Fibroblast of skin of back (primary cell): ENCODE data around the gene FAM222A.

Experiments used
- DNase-seq: peaks from one replicate; pipeline ENCODE4 v3.0.0-alpha.2; 2013

FAM222A gene

DNA sequence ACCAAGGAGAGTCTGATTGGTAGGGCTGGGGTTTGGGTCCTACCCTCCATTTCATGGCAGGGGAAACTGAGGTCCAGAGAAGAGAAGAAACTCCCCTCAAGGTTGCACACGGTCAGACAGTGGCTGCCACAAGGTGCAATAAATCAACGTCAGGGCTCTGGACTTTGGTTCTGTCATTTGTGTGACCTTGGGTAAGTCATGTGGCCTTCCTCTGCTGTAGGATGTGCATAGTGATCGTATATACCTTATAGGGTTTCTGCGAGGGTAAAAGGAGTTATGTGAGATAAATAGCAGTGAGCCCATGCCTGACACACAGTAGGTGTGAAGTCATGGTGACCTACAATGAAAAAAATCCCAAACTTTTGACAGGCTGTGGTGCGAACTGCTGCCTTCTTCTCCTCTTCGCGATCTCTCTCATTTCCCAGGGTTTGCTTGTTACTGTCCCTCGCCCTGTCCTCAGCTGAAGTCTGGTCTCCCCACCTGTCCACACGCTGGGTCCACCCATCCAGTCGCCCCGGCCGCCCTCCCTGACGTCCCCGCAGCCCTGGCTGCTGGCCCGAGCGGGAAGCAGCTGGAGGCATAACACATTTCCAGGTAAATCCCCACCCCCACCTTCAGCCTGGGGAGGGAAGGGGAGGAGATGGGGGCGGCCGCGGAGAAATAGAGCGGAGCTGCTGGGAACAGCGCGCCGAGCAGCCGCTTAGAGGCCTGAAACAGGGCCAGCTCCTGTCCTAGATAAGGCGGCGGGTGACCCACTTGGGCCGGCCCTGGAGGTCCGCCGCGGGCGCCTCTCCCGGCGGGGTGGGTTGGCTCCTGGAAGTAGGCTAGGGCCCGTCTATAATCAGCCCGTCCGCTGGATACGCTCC is 1.8 kb upstream of the FAM222A start:
- DNase-seq: no peak

DNA sequence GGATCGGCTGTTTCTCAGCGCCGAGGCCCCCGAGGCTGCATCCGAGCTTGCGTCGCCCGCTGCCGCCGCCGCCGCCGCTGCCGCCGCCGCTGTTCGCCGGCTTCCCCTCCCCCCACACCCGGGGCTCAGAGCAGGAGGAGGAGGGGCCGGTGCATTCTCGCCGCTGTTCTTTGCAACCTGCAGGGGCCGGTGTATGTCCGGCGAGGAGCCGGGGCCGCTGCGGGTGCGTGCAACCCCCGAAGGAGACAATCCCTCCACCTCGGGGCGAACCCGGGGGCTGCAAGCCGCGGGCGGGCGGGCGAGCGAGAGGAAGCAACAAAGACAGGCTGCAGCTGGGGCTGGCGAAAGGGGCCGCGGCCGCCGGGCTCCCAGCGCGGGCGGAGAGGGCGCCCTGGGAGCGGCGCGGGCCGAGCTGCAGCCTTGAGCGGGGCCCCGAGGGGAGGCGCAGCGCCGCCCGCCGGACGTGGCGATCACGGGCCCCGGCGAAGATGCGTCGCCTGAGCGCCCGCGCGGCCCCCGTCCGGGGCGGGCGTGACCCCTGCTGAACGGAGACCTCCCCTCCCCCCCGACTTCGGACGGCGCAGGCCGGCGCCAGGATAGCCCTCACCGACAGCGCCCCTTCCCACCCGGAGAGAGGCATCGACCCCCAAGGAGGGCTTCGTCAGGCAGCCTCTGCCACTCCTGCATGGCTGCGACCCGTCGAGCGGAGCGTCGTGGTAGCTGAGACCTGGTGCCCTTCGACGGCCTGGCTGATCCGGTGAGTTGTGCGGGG is 702 bp downstream of the FAM222A start:
- peak; percentile 36 for DNase-seq

DNA sequence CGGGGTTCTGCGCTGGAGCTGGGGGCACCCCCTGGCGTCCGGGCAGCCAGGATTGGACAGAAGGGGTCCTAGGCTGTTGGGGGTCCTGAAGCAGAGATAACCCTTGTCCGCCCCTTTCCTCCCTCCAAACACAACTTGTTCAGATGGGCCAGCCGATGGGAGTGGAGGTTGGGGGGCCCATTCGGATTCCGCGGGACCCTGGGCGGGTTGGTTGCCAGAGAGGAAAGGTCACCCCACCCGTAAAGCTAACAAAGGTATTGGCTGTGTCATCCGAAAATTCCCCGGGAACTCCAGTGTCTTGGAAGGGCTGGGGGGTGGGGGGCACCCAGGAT is 1.3 kb downstream of the FAM222A start:
- DNase-seq: no peak

DNA sequence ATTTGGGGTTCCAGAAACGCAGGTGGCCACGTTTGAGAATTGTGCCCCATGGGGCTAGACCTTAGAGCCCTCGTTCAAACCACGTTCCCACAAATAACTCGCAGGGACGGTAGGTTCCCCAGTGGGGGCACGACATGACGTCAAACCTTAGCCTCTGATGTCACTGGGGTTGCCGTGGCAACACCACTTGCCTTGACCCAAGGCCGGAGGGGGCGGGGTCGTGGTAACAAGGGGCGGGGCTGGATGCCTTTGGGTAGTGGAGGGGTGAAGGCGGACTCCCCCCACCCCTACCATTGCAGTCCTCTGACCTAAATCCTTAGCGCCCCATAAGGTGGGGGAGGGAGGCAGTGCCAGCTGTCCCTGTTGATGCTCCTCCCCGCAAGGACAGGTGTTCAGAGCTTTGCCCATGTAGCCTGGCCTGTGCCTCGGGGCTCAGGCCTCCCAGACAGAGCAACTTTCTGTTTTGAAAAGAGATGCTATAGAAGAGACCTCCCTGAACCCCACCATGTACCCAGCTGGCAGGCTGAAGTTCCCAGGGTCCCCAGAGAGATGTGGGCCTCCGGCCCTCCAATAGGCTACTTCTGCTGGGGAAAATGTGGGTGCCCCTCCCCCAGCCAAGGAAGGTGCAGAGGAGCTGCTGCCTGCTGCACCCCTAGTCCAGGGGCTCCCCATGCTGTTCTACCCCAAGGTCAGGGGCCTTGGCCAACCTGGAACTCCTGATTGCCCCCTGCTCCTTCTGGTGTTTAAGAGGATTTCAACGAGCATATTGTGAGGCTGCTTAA is 1.9 kb downstream of the FAM222A start:
- no peak for DNase-seq

DNA sequence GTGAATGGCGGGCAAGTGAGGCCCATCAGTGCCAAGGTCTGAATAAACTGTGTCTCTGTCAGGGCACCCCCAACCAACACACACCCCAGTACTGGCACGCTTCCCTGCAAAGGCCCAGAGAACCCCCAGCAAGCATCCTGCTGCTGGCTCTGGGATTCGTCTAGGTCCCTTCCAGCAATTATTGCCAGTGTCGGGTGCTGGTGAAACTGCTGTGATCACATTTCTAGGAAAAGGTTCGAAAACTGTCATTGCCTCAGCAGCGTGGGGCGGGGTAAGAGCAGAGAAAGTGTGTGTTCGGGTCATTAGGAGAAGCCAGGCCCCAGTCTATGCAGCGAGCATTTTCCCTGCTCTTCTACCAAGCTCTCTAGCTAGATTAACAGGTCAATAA is 2.5 kb downstream of the FAM222A start:
- no peak for DNase-seq

DNA sequence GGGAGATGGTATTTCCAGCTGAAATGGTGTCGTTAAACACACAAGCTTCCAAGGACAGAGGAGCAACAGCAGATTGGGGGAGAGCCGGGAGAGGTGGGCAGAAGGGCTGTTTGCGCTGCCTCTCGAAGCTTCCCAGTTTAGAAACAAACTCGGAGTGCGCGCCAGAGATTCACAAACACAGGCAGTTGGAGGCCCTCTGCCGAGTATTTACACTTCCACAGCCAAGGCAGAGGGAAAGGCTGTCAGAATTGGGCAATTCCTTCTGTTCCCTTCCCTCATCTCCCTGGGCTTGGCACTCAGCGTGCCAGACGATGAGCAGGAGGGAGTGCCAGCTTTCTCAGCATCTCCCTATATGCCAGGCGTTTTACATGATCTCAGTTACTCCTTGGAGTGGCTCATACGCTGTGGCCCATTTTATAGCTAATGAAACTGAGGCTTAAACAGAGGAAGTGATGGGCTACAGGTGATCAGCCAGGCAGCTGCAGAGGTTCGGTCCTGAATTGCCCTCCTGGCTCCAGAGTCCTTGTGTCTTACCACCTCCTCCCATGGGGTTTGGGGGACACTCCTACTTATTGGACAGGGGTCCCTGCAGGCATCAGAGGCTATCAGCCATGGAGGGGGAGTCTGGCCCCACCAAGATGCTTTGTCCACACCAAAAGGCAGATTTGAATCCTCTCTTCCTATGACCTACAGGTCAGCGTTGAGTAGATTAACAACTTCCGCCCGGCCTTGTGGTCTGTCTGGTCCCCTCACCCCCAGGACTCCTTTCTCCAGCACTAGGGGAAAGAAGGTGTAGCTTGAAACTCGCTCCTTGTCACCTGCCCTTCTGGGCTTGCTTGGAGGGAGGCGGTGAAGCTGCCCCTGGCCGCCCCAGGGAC is 3.1 kb downstream of the FAM222A start:
- no peak for DNase-seq

DNA sequence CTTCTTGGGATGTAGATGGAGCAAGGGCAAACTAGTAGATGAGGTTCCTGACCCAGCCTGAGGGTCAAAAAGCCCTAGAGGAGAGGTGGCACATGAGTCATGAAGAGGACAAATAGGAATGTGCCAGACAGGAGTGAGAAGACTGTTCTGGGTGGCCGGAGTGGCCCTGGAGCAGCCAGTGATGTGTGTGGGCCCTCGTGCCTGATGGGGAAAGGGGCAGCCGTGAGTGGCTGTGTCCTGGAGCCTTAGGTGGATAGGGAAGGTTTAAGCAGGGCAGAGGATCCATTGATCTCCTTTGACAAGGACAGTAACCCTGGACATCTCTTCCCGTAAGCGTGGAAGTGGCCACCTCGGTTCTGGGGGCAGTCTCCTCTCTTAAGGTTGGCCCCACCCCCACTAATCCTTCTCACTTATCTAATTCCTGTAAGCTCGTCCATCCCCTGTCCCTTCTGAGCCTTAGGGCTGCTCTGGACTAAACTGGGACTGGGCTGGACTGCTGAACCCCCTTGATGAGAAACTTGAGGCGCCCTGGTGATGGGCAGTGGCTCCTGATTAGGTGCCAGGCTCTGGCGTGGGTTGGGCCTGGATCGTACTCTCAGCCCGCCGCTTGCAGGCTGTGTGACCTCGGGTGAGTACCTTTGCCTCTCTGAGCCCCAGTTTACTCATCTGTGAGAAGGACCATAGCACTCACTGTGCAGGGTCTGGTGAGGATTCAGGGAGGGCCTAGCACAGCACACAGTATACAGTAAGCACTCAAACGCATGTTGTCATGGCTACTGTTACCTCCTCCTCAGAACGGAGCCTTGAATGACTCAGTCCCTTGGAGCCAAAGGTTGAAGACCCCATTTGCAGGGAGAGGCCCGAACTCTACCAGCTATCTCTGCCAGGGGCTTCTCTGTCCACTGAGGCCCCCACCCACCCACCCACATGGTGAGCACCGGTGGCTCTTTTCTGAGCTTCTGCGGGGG is 4.0 kb downstream of the FAM222A start:
- no peak for DNase-seq

DNA sequence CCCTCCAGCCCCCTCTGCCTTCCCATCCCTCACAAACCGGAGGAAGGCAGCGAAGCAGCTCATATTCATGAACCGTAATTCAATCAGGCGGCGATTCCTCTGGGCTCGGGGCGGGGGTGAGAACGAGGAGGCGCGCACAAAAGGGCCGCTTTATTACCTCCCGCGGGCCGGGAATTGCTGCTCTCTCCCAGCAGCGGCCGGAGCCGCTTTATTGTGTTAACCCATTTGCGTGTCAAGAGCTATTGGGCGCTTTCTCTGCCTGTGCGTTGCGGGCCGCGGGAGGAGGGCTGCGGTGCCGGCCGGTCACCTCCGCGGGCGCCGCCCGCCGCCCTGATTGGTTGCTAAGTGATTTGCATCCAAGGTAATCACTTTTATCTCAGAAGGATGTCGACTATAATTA is 4.8 kb downstream of the FAM222A start:
- DNase-seq: no peak

DNA sequence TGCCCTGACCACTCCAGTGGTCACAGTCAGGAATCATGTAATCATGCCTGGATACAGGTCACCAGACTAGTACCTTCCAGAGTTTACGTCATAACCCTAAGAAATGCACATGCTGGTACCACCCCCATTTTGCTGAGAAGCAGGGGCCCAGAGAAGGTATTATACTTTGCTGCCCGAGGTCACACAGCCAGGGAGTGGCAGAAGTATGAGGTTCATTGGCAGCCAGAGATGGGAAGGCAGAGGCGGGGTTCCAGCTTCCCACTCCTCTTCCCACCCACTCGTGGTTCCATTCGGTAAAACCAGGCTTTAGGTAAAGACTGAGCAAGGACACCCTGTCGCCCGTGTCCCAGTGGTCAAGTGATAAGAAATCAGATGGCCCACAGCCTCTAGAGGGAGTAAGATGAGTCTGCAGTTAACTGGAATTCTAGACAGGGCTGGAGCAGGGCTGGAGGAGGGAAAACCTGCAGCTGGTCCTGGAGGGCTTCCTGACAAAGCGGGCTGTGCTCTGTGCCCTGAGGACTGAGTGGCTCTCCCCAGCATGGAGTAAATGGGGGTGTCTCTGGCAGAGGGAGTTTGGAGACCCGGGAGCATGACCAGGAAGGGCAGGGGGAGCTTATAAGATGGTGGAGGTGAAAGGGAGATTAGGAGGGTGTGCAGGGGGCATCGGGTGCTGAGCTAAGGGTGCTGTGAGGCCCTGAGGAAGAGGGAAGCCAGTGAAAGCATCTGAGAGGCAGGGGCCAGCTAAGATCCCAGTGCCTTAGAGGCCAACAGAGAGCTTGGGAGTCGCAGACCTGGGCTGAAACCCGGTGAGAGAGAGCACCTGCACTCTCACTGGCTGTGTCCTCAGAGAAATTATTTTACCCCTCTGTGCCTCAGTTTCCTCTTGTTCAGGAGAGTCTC is 5.7 kb downstream of the FAM222A start:
- DNase-seq: peak; percentile 6

DNA sequence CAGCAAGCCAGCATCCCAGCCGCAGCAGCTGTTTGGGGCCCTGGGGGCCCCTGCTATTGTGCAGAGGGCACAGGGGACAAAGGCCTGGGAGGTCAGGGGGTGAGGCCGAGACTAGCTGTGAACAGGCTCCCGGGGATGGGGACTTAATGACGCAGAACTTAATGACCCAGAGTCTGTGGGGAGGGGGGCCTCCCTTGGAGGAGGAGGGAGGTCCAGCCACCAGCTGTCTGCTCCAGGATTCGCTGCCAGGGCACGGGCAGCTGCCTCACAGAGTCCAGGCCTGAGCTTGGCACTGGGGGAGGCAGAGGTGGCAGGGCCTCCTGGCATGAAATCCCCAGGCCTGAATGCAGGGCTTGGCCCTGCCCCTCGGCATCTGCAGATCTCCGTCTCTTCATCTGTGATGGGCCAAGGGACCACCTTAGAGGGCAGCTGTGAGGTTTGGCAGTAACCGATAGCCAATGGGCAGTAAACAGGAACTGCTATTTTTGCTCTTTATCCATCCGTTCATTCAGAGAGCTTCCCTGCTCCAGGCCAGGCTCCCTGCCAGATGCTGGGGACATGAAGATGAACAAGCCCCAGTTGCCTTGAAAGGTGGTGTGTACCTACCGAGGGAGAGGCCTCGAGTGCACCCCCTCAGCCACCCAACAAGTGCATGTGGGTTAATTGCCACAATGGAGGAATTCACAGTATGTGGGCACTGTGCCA is 6.7 kb downstream of the FAM222A start:
- no peak for DNase-seq

DNA sequence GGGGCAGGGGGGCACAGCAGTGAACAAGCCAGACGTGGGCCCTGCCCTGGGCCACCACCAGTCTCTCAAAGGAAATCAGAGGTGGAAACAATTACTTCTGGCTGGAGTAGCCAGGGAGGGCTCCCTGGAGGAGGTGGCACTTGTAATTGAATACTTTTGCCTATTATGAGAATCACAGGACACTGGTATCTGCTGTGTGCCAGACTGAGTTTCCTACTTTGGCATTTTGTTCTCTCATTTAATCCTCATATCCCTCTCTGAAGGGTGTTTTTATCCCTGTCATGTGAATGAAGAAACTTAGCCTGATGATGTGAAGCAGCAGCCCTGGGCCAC is 7.2 kb downstream of the FAM222A start:
- no peak for DNase-seq

DNA sequence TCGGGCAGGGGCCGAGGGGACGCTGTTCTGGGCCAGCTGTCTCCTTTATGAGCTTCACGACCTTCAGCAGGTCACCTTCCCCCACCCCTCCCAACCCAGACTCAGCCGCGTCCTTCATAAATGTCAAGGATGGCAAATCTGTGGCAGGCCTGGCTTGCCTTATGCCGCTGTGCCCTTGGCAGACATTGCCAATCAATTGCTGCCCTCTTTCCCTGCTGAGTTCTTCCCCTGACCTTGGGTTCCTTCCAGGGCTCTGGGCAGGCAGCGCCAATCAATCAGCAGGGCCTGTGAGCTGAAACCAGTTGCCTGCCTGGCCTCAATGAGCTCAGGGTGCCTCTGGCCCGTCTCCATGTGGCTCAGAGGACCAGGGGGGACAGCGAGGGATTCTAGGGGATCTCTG is 7.7 kb downstream of the FAM222A start:
- DNase-seq: no peak

DNA sequence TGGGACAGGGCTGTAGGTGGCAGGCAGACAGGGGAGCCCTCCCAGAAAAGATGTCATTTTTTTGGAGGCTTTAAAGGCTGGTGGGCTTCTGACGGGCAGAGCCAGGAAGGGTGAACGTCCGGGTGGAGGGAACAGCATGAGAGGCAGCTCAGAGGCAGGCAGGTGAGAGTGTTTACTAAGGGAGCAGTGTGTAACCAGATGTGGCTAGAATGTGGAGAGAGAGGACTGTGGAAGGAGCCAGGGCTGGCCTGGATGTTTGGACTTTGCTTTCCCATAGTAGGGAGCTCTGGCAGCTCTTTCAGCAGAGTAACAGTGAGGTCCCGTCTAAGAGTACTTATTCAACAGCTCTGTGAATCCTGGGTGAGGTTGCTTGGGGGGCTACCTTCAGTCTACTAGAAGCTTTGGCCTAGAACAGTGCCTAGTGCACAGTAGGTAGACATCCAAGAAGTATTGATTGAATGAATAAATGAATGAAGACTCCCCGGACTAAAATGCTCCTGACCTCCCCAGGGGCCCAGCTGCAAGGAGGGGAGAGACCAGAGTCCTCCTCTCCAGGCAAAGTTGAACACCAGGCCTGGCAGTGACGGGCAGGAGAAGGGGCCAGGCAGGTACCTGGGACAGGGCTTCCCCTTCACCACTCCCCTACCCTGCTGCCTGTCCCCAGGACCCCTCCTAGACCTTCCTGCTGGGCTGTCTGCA is 8.5 kb downstream of the FAM222A start:
- no peak for DNase-seq

DNA sequence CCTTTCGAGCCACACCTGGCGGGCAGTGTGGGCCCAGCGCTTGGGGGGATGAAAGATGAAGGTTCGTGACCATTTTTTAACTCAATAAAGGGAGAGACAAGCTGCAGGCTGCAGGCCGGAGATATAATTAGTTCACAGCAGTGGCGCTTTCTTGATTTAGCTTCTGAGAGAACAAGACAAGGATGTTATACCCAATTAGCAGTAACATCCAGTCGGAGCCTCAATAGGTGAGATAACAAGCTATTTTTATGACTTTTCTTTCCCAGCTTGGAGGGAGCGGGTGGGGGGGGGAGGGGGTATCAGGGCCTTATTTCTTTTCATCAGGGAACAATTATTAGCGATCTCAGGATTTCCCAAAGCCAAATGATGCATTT is 9.1 kb downstream of the FAM222A start:
- no peak for DNase-seq

DNA sequence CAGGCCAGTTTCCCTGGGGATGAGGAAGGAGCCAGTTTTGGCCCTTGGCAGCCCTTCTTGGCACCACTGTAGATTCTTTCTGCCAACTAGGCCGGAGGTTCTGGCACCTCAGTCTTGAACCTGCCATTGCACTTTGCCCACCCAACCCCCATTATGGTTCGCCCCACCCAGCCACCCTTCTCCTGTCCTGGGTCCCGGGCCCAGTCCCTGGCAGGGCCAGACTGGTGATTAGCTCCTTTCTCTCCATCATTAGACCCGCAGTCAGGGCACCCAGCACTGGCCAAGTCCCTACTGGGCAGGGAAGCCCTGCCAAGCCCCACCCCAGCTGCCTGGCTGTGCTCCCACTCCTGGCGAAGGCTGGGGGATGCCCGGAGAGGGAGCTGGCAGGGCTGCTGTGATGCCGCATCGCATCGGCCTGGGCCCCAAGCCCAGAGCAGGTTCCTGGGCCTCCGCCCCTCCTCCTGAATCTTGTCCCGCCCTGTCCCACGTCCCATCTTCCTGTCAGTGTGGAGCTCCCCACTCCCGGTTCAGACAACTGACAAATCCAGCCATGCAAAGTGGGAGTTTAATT is 9.8 kb downstream of the FAM222A start:
- no peak for DNase-seq

DNA sequence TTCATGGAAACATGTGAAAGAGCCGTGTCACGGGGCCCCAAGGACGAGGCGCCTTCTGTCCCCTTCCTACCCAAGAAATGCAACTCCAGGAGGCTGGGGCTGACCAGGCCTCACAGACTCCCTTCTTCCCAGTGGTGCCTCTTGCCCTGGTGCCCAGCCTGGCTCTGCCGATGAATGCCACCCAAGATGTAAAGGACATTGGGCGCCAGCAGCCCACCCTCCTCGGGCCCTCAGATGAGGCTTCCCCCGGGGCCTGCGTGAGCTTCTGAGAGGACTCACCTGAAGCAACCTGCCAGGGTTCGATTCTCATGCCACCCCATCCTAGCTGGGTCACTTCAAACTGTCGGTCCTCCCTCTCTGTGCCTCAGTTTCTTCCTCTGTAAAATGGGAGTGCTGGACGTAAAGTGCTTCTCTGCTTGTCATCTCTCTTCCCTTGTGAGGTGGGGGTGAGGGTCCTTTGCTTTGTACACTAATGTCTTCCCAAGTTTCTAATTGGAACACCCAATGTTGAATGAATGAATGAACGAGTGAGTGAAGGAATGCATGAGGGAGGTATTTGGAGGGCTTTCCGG is 10.8 kb downstream of the FAM222A start:
- DNase-seq: no peak

DNA sequence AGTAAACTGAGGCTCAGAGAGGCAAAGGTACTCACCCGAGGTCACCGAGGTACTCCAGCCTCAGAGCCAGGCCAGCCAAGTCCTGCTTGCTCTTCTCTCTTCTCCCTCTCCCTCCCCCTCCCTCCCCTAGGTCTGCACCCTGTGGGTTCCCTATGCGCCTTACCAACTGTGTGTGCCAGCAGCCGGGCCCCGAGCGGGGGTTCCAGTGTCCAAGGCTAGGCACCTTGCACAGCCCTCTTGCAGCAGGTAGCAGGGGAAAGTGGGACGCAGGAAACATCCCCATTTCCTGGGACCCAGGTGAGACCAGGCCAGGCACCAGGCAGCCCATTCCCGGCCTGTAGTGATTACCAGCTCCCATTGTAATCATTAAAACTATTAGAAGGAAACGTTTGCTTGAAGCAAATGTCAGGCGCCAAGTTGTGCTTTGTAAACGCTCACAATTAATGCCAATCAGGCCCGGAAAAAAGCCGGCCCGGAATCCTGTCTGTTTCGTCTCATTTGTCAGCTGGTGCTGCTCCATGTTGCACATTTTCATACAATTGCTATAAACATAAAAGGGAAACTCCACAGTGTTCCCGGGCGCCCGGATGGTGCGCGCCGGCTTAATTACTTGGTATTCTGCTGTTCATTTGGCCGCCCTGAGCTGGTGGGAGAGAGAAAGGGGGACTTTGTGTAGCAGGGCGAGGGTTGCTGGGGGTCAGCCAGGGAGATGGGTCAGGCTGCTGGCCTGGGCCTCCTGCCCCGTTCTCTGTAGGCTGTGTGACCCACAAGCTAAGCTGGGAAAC is 11.9 kb downstream of the FAM222A start:
- no peak for DNase-seq
